Endothelial cell of umbilical vein (primary cell): ENCODE data around the gene GRID1. TPM values are rescaled to one million over a fixed set of nuclear protein-coding genes. Genes with fewer than 3 reads are reported as not detected.

Experiments used
- BruUV-seq: library from RNA; stranded (reverse); fragments of 400-500 nt; replicated peaks from 2 replicates; lab custom pipeline; 2021; lab: Mats Ljungman, UMichigan
- CTCF ChIA-PET: fragments of 300-600, 350-600 bp; sonication (Branson Sonifier 250); formaldehyde crosslinking; loops from one replicate; lab custom pipeline; 2021; ENCODE audit warnings: antibody characterized with exemption, inconsistent platforms; lab: Charles Lee
- POLR2A ChIA-PET: fragments of 300-600, 350-600 bp; sonication (Branson Sonifier 250); formaldehyde crosslinking; loops from one replicate; lab custom pipeline; 2021; ENCODE audit warnings: antibody characterized with exemption, inconsistent platforms; lab: Charles Lee
- DNase-seq: peaks from one replicate; pipeline ENCODE4 v3.0.0-alpha.2; 2011; ENCODE audit warnings: low read depth, low spot score
- FAIRE-seq: peaks from 2 replicates; lab custom pipeline; 2011; peaks lifted over from hg19 to GRCh38; lab: Jason Lieb, UNC
- H2AFZ ChIP-seq: 2 replicates; pipeline ENCODE4 v1.6.0; 2012; ENCODE audit warnings: low read depth, low read length, control low read depth, inconsistent platforms
- H3K27ac ChIP-seq: 2 replicates; pipeline ENCODE4 v1.5.1; 2011; ENCODE audit warnings: low read depth, mild to moderate bottlenecking, control low read depth, low read length, moderate library complexity; ENCODE audit not compliant: insufficient read depth
- H3K27me3 ChIP-seq, 2 experiments: 2 replicates each; pipeline versions ENCODE4 v1.6.0 to v1.6.1; 2011; ENCODE audit warnings: low read length in 2 of 2, mixed read lengths in 1 of 2; ENCODE audit not compliant: control insufficient read depth in 2 of 2, insufficient read depth in 2 of 2
- H3K36me3 ChIP-seq, 2 experiments: 2 replicates in 1 of 2; 3 replicates in 1 of 2; pipeline ENCODE4 v1.5.1; 2011; ENCODE audit warnings: low read length in 2 of 2, mild to moderate bottlenecking in 1 of 2, moderate library complexity in 1 of 2; ENCODE audit not compliant: control insufficient read depth in 2 of 2, insufficient read depth in 2 of 2; ENCODE audit errors: extremely low read depth in 1 of 2
- H3K4me1 ChIP-seq: 3 replicates; pipeline ENCODE4 v1.5.1; 2011; ENCODE audit warnings: mild to moderate bottlenecking, low read length; ENCODE audit not compliant: control insufficient read depth, insufficient read depth; ENCODE audit errors: extremely low read depth
- H3K4me2 ChIP-seq: 2 replicates; pipeline ENCODE4 v1.6.1; 2011; ENCODE audit warnings: low read length, control low read depth, mixed read lengths; ENCODE audit not compliant: insufficient read depth
- H3K4me3 ChIP-seq, 3 experiments: fragments of 200-600 bp in 1 of 3; sonication (generic), shearing (Covaris generic) in 1 of 3; replicated peaks in 1 of 3; 2 replicates each; pipeline ENCODE4 v1.5.1; 2011 to 2016; ENCODE audit warnings: control low read depth in 3 of 3, low read length in 3 of 3, mild to moderate bottlenecking in 2 of 3, inconsistent platforms in 1 of 3, low read depth in 1 of 3, moderate library complexity in 1 of 3; ENCODE audit not compliant: insufficient read depth in 1 of 3
- H3K79me2 ChIP-seq: 2 replicates; pipeline ENCODE4 v1.6.0; 2012; ENCODE audit warnings: low read length, inconsistent platforms; ENCODE audit not compliant: control insufficient read depth, insufficient read depth
- H3K9ac ChIP-seq: replicated peaks from 2 replicates; pipeline ENCODE3; 2011; ENCODE audit warnings: low read length, control low read depth; ENCODE audit not compliant: insufficient read depth; ENCODE audit errors: extremely low read depth
- H3K9me1 ChIP-seq: replicated peaks from 3 replicates; pipeline ENCODE4 v1.6.0; 2011; ENCODE audit warnings: mild to moderate bottlenecking, low read length; ENCODE audit not compliant: control insufficient read depth, insufficient read depth; ENCODE audit errors: extremely low read depth
- H3K9me3 ChIP-seq: replicated peaks from 2 replicates; pipeline ENCODE4 v1.5.1; 2012; ENCODE audit warnings: low read length, inconsistent platforms; ENCODE audit not compliant: control insufficient read depth, insufficient read depth
- H4K20me1 ChIP-seq: replicated peaks from 2 replicates; pipeline ENCODE3; 2011; ENCODE audit warnings: mild to moderate bottlenecking, low read length; ENCODE audit not compliant: control insufficient read depth, insufficient read depth; ENCODE audit errors: extremely low read depth
- EZH2 ChIP-seq: IDR thresholded peaks from 2 replicates; pipeline ENCODE4 v1.6.1; 2012; ENCODE audit warnings: borderline replicate concordance, low read depth, mild to moderate bottlenecking, moderate library complexity, low read length, inconsistent platforms; ENCODE audit not compliant: severe bottlenecking
- FOS ChIP-seq: IDR thresholded peaks from 2 replicates; pipeline ENCODE4 v1.6.1; 2011; ENCODE audit warnings: mild to moderate bottlenecking, low read length, moderate library complexity, borderline replicate concordance; ENCODE audit not compliant: insufficient read depth
- GATA2 ChIP-seq: IDR thresholded peaks from 2 replicates; pipeline ENCODE4 v1.7.0; 2011; ENCODE audit warnings: low read depth, mild to moderate bottlenecking, moderate library complexity, mixed read lengths, low read length; ENCODE audit not compliant: insufficient read length, insufficient read depth
- JUN ChIP-seq: IDR thresholded peaks from 2 replicates; pipeline ENCODE4 v1.6.1; 2011; ENCODE audit warnings: borderline replicate concordance, low read depth; ENCODE audit not compliant: insufficient read length, insufficient read depth
- MYC ChIP-seq: IDR thresholded peaks from one replicate; pipeline ENCODE4 v1.6.1; 2011; ENCODE audit warnings: mild to moderate bottlenecking, low read depth, low read length
- POLR2A ChIP-seq: IDR thresholded peaks from 2 replicates; pipeline ENCODE4 v1.6.1; 2012; ENCODE audit warnings: low read depth, mild to moderate bottlenecking, control low read depth, low read length
- POLR2AphosphoS5 ChIP-seq: IDR thresholded peaks from 2 replicates; pipeline ENCODE4 v1.6.1; 2012; ENCODE audit warnings: low read depth, mild to moderate bottlenecking, control low read depth, low read length, moderate library complexity; ENCODE audit not compliant: insufficient read depth
- dilution Hi-C: fragments of 300-500 bp; cut with MboI; formaldehyde crosslinking; loops from one replicate; pipeline ENCODE4 v1.15.0; 2019; ENCODE audit warnings: low sequenced_read_pairs; ENCODE audit not compliant: extremely low pct_ligation_motif_present
- intact Hi-C: fragments of 100-400 bp; cut with micrococcal nuclease; formaldehyde crosslinking; loops from one replicate; pipeline ENCODE4 v1.10.0; 2022
- polyA plus RNA-seq, 4 experiments: library from polyadenylated mRNA; depleted of rRNA in 3 of 4; stranded (reverse) in 3 of 4; unstranded in 1 of 4; fragments of >200 nt; gene quantifications; 2 replicates each; pipeline versions ENCODE4 v1.2.1 to v1.2.3, GENCODE V29; 2011 to 2012; ENCODE audit warnings: missing spikeins in 1 of 4
- total RNA-seq: library from RNA; stranded (reverse); gene quantifications from 2 replicates; pipeline ENCODE4 v1.2.3, GENCODE V29; 2021
- TF ChIP-seq, protein P1 (sequence below), 2 donors: IDR thresholded peaks; 1 replicate in 1 of 2; 2 replicates in 1 of 2; pipeline ENCODE4 v1.5.1; 2011; ENCODE audit warnings: low read length in 2 of 2, mild to moderate bottlenecking in 2 of 2, moderate library complexity in 2 of 2, control low read depth in 1 of 2, inconsistent platforms in 1 of 2, low read depth in 1 of 2; ENCODE audit not compliant: insufficient read depth in 1 of 2; ENCODE audit errors: extremely low read depth in 1 of 2
- TF ChIP-seq, protein P2 (sequence below): IDR thresholded peaks from 2 replicates; pipeline ENCODE4 v1.6.1; 2011; ENCODE audit not compliant: insufficient read depth, insufficient read length

GRID1 gene
- total and polyA plus RNA-seq, 2 donors (not counting 3 experiments of a cell fraction or from before 2014, with no cell fraction given): not detected

DNA sequence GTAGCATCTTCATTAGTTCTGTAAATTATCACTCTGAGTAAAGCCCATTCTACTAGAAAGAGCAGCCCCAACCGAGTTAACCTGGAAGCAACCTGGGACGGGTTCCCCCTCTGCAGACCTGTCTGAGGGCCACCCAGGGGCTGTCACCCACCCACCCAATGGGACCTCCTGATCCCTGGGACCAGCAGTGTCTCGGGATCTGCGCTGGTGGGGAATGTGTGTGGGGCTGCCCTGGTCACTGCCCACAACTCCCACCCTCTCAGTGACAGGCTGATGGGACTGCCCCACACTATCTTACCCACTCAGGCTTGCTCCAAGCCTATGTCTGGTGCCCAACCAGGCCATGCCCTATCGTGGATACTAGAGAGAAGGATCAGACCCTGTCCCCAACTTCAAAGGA is 215.0 kb downstream of the GRID1 start:
- H3K4me3 ChIP-seq: no peak overlapping the region
- no peak for DNase-seq
- H3K9ac ChIP-seq: no peak overlapping the region
- no peaks in the 10 kb centered on the region for H3K27me3 ChIP-seq
- POLR2A ChIA-PET: no interaction called here
- no peak overlapping the region for H2AFZ ChIP-seq
- H4K20me1 ChIP-seq: no peaks in the 10 kb centered on the region
- dilution Hi-C loops: no loop called here
- H3K79me2 ChIP-seq: no peaks in the 10 kb centered on the region
- H3K9me3 ChIP-seq: no peaks in the 10 kb centered on the region
- TF ChIP-seq FOS (no peak), POLR2AphosphoS5 (no peak), JUN (no peak)
- TF ChIP-seq, protein P1, sequence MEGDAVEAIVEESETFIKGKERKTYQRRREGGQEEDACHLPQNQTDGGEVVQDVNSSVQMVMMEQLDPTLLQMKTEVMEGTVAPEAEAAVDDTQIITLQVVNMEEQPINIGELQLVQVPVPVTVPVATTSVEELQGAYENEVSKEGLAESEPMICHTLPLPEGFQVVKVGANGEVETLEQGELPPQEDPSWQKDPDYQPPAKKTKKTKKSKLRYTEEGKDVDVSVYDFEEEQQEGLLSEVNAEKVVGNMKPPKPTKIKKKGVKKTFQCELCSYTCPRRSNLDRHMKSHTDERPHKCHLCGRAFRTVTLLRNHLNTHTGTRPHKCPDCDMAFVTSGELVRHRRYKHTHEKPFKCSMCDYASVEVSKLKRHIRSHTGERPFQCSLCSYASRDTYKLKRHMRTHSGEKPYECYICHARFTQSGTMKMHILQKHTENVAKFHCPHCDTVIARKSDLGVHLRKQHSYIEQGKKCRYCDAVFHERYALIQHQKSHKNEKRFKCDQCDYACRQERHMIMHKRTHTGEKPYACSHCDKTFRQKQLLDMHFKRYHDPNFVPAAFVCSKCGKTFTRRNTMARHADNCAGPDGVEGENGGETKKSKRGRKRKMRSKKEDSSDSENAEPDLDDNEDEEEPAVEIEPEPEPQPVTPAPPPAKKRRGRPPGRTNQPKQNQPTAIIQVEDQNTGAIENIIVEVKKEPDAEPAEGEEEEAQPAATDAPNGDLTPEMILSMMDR (IDR thresholded peaks at IDR 0.05; ENCODE audit: extremely low read depth in 1 of 2, insufficient read depth in 1 of 2, low read depth in 1 of 2, low read length in 2 of 2): no peak
- H3K4me2 ChIP-seq: no peak overlapping the region
- no peaks in the 10 kb centered on the region for H3K4me1 ChIP-seq
- intact Hi-C loops: no loop called here
- no TSS peak for BruUV-seq
- H3K9me1 ChIP-seq: no peaks in the 10 kb centered on the region
- no peaks in the 10 kb centered on the region for H3K36me3 ChIP-seq
- no peak overlapping the region for H3K27ac ChIP-seq
- CTCF ChIA-PET: no interaction called here
- no peak for FAIRE-seq

DNA sequence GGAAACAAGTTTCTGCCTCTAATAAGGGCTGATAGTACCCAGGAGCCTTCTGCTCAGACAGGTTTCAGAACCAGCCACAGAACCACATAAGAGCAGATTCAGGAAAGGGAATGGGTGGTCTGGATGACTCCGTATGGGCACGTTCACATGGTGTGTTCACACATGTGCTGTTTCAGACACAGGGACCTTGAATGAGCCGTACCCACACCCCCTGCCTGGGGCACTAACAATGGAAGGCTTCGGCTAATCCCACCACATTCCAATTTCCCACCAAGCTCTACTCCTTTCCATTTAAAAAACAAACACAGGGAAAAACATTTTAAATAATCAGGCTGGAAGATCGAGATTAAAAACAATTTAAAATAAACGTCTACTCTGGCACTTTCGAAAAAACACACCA is 217.3 kb downstream of the GRID1 start:
- Histone ChIP-seq H3K9ac (no peak overlapping the region), H4K20me1 (no peaks in the 10 kb centered on the region), H3K4me3 (no peak overlapping the region), H3K27me3 (no peaks in the 10 kb centered on the region), H3K9me3 (no peaks in the 10 kb centered on the region), H3K79me2 (no peaks in the 10 kb centered on the region), H3K27ac (no peak overlapping the region), H3K4me2 (no peak overlapping the region), H2AFZ (no peak overlapping the region), H3K4me1 (no peaks in the 10 kb centered on the region), H3K36me3 (no peaks in the 10 kb centered on the region), H3K9me1 (no peaks in the 10 kb centered on the region)
- ChIA-PET POLR2A (no interaction called here), CTCF (no interaction called here)
- no peak for DNase-seq
- no peak for TF ChIP-seq GATA2
- TF ChIP-seq POLR2A: no peak
- TF ChIP-seq, protein P1 (IDR thresholded peaks at IDR 0.05; ENCODE audit: extremely low read depth in 1 of 2, insufficient read depth in 1 of 2, low read depth in 1 of 2, low read length in 2 of 2): no peak
- TF ChIP-seq MYC: no peak
- TF ChIP-seq FOS: no peak
- no peak for TF ChIP-seq JUN
- no peak for TF ChIP-seq POLR2AphosphoS5
- TF ChIP-seq, protein P2, sequence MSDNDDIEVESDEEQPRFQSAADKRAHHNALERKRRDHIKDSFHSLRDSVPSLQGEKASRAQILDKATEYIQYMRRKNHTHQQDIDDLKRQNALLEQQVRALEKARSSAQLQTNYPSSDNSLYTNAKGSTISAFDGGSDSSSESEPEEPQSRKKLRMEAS: no peak
- no peak for TF ChIP-seq EZH2
- intact Hi-C loops: no loop called here
- no peak for FAIRE-seq
- BruUV-seq: no TSS peak
- dilution Hi-C loops: no loop called here
